PC-9 (cell line): ENCODE results near the gene FUBP3. TPM values are rescaled to one million over a fixed set of nuclear protein-coding genes. Genes with fewer than 3 reads are reported as not detected.

Source experiments
- BruUV-seq: library from RNA; stranded (reverse); fragments of 400-500 nt; replicated peaks from 2 replicates; lab custom pipeline; 2021; lab: Mats Ljungman, UMichigan
- CTCF ChIA-PET: fragments of 300-600 bp; sonication (Branson Sonifier 250); formaldehyde crosslinking; loops from one replicate; lab custom pipeline; 2022; ENCODE audit warnings: antibody characterized with exemption; lab: Charles Lee
- POLR2A ChIA-PET: fragments of 300-600 bp; sonication (Branson Sonifier 250); formaldehyde crosslinking; loops from one replicate; lab custom pipeline; 2022; ENCODE audit warnings: antibody characterized with exemption; ENCODE audit not compliant: unreplicated experiment; lab: Charles Lee
- DNase-seq, 2 experiments: peaks; one replicate each; pipeline versions ENCODE4 v3.0.0 to v3.0.0-alpha.2; 2015 to 2022; ENCODE audit warnings: mixed read lengths in 1 of 2
- H2AFZ ChIP-seq: fragments of 200-600 bp; sonication (generic); 2 replicates; pipeline ENCODE4 v1.8.1; 2017; ENCODE audit warnings: antibody characterized with exemption
- H3F3A ChIP-seq: fragments of 200-600 bp; sonication (generic); 2 replicates; pipeline ENCODE4 v1.8.1; 2017; ENCODE audit warnings: antibody characterized with exemption, mild to moderate bottlenecking, low read depth; ENCODE audit not compliant: insufficient read depth
- H3K27ac ChIP-seq: fragments of 200-600 bp; sonication (generic); 2 replicates; pipeline ENCODE4 v1.6.1; 2016; ENCODE audit warnings: mixed run types
- H3K27me3 ChIP-seq: fragments of 200-600 bp; sonication (generic); 2 replicates; pipeline ENCODE4 v1.6.1; 2016; ENCODE audit warnings: low read depth, mixed run types; ENCODE audit not compliant: insufficient read depth
- H3K36me3 ChIP-seq: fragments of 200-600 bp; sonication (generic); 2 replicates; pipeline ENCODE4 v1.6.1; 2016; ENCODE audit warnings: low read depth, mixed run types
- H3K4me1 ChIP-seq: fragments of 200-600 bp; sonication (generic); replicated peaks from 2 replicates; pipeline ENCODE4 v1.6.1; 2016; ENCODE audit warnings: mixed run types; ENCODE audit not compliant: insufficient read depth
- H3K4me2 ChIP-seq: fragments of 200-600 bp; sonication (generic); 2 replicates; pipeline ENCODE4 v1.6.1; 2017; ENCODE audit warnings: mixed run types
- H3K4me3 ChIP-seq: fragments of 200-600 bp; sonication (generic); 2 replicates; pipeline ENCODE4 v1.6.1; 2016; ENCODE audit warnings: mixed run types
- H3K79me2 ChIP-seq: fragments of 200-600 bp; sonication (generic); 2 replicates; pipeline ENCODE4 v1.6.1; 2017; ENCODE audit warnings: low read depth, mixed run types
- H3K9me2 ChIP-seq: fragments of 200-600 bp; sonication (generic); 2 replicates; pipeline ENCODE4 v1.8.1; 2017; ENCODE audit warnings: mild to moderate bottlenecking; ENCODE audit not compliant: insufficient read depth
- H3K9me3 ChIP-seq: fragments of 200-600 bp; sonication (generic); 2 replicates; pipeline ENCODE4 v1.8.1; 2016; ENCODE audit warnings: low read depth; ENCODE audit not compliant: insufficient read depth
- H4K20me1 ChIP-seq: fragments of 200-600 bp; sonication (generic); 2 replicates; pipeline ENCODE4 v1.8.1; 2017; ENCODE audit not compliant: insufficient read depth
- CTCF ChIP-seq: fragments of 200-600 bp; sonication (generic); conservative IDR thresholded peaks from 2 replicates; pipeline ENCODE4 v1.6.1; 2017; ENCODE audit warnings: mixed run types, antibody characterized with exemption, mild to moderate bottlenecking, moderate library complexity
- EZH2 ChIP-seq: fragments of 200-600 bp; sonication (generic); IDR thresholded peaks from 2 replicates; pipeline ENCODE4 v1.8.0; 2017; ENCODE audit warnings: antibody characterized with exemption, low read depth
- intact Hi-C: fragments of 100-400 bp; cut with micrococcal nuclease; formaldehyde crosslinking; loops from one replicate; pipeline ENCODE4 v1.10.0; 2022; ENCODE audit not compliant: unreplicated experiment
- total RNA-seq: library from RNA; stranded (reverse); gene quantifications from 2 replicates; pipeline ENCODE4 v1.2.3, GENCODE V29; 2021

FUBP3 gene
- total RNA-seq, 1 experiment from 2014 or later, result 75.6 TPM

GRCh38 chr9:130543859-130544258, 35.5 kb upstream of the FUBP3 start:
- POLR2A ChIA-PET, result no interaction called here

GRCh38 chr9:130544364-130544763, 35.0 kb upstream of the FUBP3 start:
- Histone ChIP-seq H2AFZ (no peak overlapping the region), H3K27me3 (no peaks in the 10 kb centered on the region), H3K27ac (no peak overlapping the region), H3K79me2 (no peaks in the 10 kb centered on the region), H3K9me3 (no peaks in the 10 kb centered on the region), H4K20me1 (no peaks in the 10 kb centered on the region), H3K4me1 (peaks cover 6% of the 10 kb centered on the region), H3F3A (peaks cover 10% of the 10 kb centered on the region), H3K4me3 (no peak overlapping the region), H3K36me3 (no peaks in the 10 kb centered on the region), H3K4me2 (no peak overlapping the region), H3K9me2 (no peaks in the 10 kb centered on the region)
- no TSS peak for BruUV-seq
- POLR2A ChIA-PET, result no interaction called here
- TF ChIP-seq EZH2 (no peak), CTCF (no peak)
- CTCF ChIA-PET, result no interaction called here
- no peak for DNase-seq
- intact Hi-C loops, result no loop called here

More at GRCh38 chr9:130543859-130544258, 35.5 kb upstream of the FUBP3 start:
- no TSS peak for BruUV-seq
- H4K20me1 ChIP-seq, result no peaks in the 10 kb centered on the region
- no peaks in the 10 kb centered on the region for H3K9me3 ChIP-seq
- DNase-seq, result no peak
- no peak overlapping the region for H3K4me2 ChIP-seq
- no peak for TF ChIP-seq EZH2
- TF ChIP-seq CTCF, result no peak
- H3K27ac ChIP-seq, result no peak overlapping the region
- no peak overlapping the region for H2AFZ ChIP-seq
- no peaks in the 10 kb centered on the region for H3K9me2 ChIP-seq
- intact Hi-C loops, result no loop called here
- no peak overlapping the region for H3K4me3 ChIP-seq
- no peaks in the 10 kb centered on the region for H3K79me2 ChIP-seq
- no peaks in the 10 kb centered on the region for H3K36me3 ChIP-seq
- peaks cover 6% of the 10 kb centered on the region for H3K4me1 ChIP-seq
- CTCF ChIA-PET, result no interaction called here
- H3F3A ChIP-seq, result peaks cover 15% of the 10 kb centered on the region
- H3K27me3 ChIP-seq, result no peaks in the 10 kb centered on the region

- ChIA-PET POLR2A (no interaction called here), CTCF (no interaction called here)
- intact Hi-C loops, result no loop called here
- Histone ChIP-seq H3K4me3 (no peak overlapping the region), H3K36me3 (no peaks in the 10 kb centered on the region), H3K4me1 (no peaks in the 10 kb centered on the region), H3F3A (no peaks in the 10 kb centered on the region), H3K9me2 (no peaks in the 10 kb centered on the region), H3K9me3 (no peaks in the 10 kb centered on the region), H3K27ac (no peak overlapping the region), H3K4me2 (no peak overlapping the region), H4K20me1 (no peaks in the 10 kb centered on the region), H2AFZ (no peak overlapping the region), H3K79me2 (no peaks in the 10 kb centered on the region), H3K27me3 (no peaks in the 10 kb centered on the region)
- no TSS peak for BruUV-seq
- DNase-seq, result no peak
- TF ChIP-seq EZH2 (no peak), CTCF (no peak)
Measured at GRCh38 chr9:130548103-130548502, 31.3 kb upstream of the FUBP3 start.
